ENCODE measurements around the gene MRPL21. TPM values are rescaled to one million over a fixed set of nuclear protein-coding genes. Genes with fewer than 3 reads are reported as not detected.

MRPL21 gene
- total and polyA plus RNA-seq, 9 of the 15 experiments (the other 6 are each of a cell fraction or from before 2014, with no cell fraction given): 196 to 618 (median 232) TPM

- TF ChIP-seq, protein P1, sequence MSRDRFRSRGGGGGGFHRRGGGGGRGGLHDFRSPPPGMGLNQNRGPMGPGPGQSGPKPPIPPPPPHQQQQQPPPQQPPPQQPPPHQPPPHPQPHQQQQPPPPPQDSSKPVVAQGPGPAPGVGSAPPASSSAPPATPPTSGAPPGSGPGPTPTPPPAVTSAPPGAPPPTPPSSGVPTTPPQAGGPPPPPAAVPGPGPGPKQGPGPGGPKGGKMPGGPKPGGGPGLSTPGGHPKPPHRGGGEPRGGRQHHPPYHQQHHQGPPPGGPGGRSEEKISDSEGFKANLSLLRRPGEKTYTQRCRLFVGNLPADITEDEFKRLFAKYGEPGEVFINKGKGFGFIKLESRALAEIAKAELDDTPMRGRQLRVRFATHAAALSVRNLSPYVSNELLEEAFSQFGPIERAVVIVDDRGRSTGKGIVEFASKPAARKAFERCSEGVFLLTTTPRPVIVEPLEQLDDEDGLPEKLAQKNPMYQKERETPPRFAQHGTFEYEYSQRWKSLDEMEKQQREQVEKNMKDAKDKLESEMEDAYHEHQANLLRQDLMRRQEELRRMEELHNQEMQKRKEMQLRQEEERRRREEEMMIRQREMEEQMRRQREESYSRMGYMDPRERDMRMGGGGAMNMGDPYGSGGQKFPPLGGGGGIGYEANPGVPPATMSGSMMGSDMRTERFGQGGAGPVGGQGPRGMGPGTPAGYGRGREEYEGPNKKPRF (IDR thresholded peaks at IDR 0.05; ENCODE audit: low read depth, low read length): no peak
- TF ChIP-seq ZNF696 (CRISPR knock-in tag; conservative IDR thresholded peaks at IDR 0.05) (no peak), BHLHE40 (IDR thresholded peaks at IDR 0.05; ENCODE audit: low read length) (no peak)
Observed at GRCh38 chr11:68923614-68924013, 20.0 kb upstream of the MRPL21 start (continued).

GRCh38 chr11:68916439-68916838, 12.8 kb upstream of the MRPL21 start:
- 92% methylated on average over 13 of the region's 13 CpGs for WGBS (ENCODE audit: insufficient coverage, low coverage, missing lambda C conversion rate)
- FAIRE-seq: no peak

More at GRCh38 chr11:68916439-68916838, 12.8 kb upstream of the MRPL21 start:
- H4K20me1 ChIP-seq (replicated peaks; ENCODE audit: control insufficient read depth, insufficient read depth, low read length): no peaks in the 10 kb centered on the region
- no peak overlapping the region for H3K4me2 ChIP-seq (ENCODE audit: insufficient read depth, low read length)
- H3K4me3 ChIP-seq: no peak overlapping the region
- no TSS peak for BruUV-seq (replicated peaks)
- no peaks in the 10 kb centered on the region for H3K79me2 ChIP-seq (ENCODE audit: control insufficient read depth, insufficient read depth, low read length)
- no peak overlapping the region for H3K27ac ChIP-seq (ENCODE audit: extremely low read depth, low read depth, low read length)
- intact Hi-C loops (cut with micrococcal nuclease) (no loop called here), in situ Hi-C loops (cut with MboI) (no loop called here)
- H3K27me3 ChIP-seq (ENCODE audit: control insufficient read depth in 2 of 2, insufficient read depth in 2 of 2, low read length in 2 of 2): no peaks in the 10 kb centered on the region
- POLR2A ChIA-PET: no interaction called here
- no peaks in the 10 kb centered on the region for H3K9me3 ChIP-seq (replicated peaks; ENCODE audit: control insufficient read depth, insufficient read depth, low read depth, low read length)
- no peaks in the 10 kb centered on the region for H3K9me1 ChIP-seq (ENCODE audit: control insufficient read depth, insufficient read depth, low read length)
- H3K9ac ChIP-seq (ENCODE audit: insufficient read depth in 1 of 2, low read depth in 2 of 2, low read length in 2 of 2): no peak overlapping the region
- TF ChIP-seq ZNF551 (CRISPR knock-in tag; IDR thresholded peaks at IDR 0.05) (no peak), FOXJ2 (tag; IDR thresholded peaks at IDR 0.05) (no peak), BRD4 (IDR thresholded peaks at IDR 0.05) (no peak), HMG20B (CRISPR knock-in tag; IDR thresholded peaks at IDR 0.05) (no peak), NR2F6 (CRISPR knock-in tag; IDR thresholded peaks at IDR 0.05) (no peak)
- TF ChIP-seq, protein P2, sequence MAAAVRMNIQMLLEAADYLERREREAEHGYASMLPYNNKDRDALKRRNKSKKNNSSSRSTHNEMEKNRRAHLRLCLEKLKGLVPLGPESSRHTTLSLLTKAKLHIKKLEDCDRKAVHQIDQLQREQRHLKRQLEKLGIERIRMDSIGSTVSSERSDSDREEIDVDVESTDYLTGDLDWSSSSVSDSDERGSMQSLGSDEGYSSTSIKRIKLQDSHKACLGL (CRISPR knock-in tag; IDR thresholded peaks at IDR 0.05; ENCODE audit: borderline replicate concordance, poor library complexity, severe bottlenecking): no peak
- peaks cover 82% of the 10 kb centered on the region for H3K36me3 ChIP-seq (ENCODE audit: control insufficient read depth, insufficient read depth, low read length)
- ATAC-seq (no peak), DNase-seq (ENCODE audit: extremely low read depth in 1 of 4, low spot score in 3 of 4) (no peak)
- no peak overlapping the region for H2AFZ ChIP-seq (ENCODE audit: low read depth, low read length)
- H3K4me1 ChIP-seq (replicated peaks in 1 of 2; ENCODE audit: control insufficient read depth in 2 of 2, insufficient read depth in 2 of 2, low read length in 2 of 2): peaks cover 0 to 4% of the 10 kb centered on the region in 2 experiments; a peak in 1 of 5 replicates
- CTCF ChIA-PET (ENCODE audit: low intra/inter-chr PET ratio): no interaction called here

All from K562 (cell line).